CD14-positive monocyte (primary cell): ENCODE data around the gene RAB24. TPM values are rescaled to one million over a fixed set of nuclear protein-coding genes. Genes with fewer than 3 reads are reported as not detected.

ENCODE experiments used
- DNase-seq, 3 donors: peaks; one replicate each; pipeline ENCODE4 v3.0.0-alpha.2; 2011 to 2022
- H2AFZ ChIP-seq: 2 replicates; pipeline ENCODE4 v1.6.0; 2012; ENCODE audit warnings: mild to moderate bottlenecking, low read depth, low read length, inconsistent platforms; ENCODE audit not compliant: insufficient read depth, poor library complexity, severe bottlenecking
- H3K27ac ChIP-seq, 2 donors: 1 replicate in 1 of 2; 2 replicates in 1 of 2; pipeline ENCODE4 v1.5.1; 2012 to 2013; ENCODE audit warnings: low read length in 2 of 2, control low read depth in 1 of 2, inconsistent platforms in 1 of 2, low read depth in 1 of 2, mild to moderate bottlenecking in 1 of 2
- H3K27me3 ChIP-seq, 2 donors: one replicate each; pipeline versions ENCODE4 v1.6.0 to v1.6.1; 2011 to 2013; ENCODE audit warnings: low read length in 2 of 2; ENCODE audit not compliant: control insufficient read depth in 2 of 2, insufficient read depth in 2 of 2
- H3K36me3 ChIP-seq, 2 donors: replicated peaks in 1 of 2; 1 replicate in 1 of 2; 2 replicates in 1 of 2; pipeline versions ENCODE4 v1.5.1 to v1.6.1; 2012 to 2013; ENCODE audit warnings: low read length in 2 of 2, control low read depth in 1 of 2, inconsistent platforms in 1 of 2, mild to moderate bottlenecking in 1 of 2; ENCODE audit not compliant: insufficient read depth in 2 of 2, control insufficient read depth in 1 of 2
- H3K4me1 ChIP-seq, 2 donors: 1 replicate in 1 of 2; 2 replicates in 1 of 2; pipeline versions ENCODE4 v1.5.1 to v1.6.1; 2012 to 2013; ENCODE audit warnings: low read length in 2 of 2, control low read depth in 1 of 2, inconsistent platforms in 1 of 2, mild to moderate bottlenecking in 1 of 2, moderate library complexity in 1 of 2; ENCODE audit not compliant: insufficient read depth in 2 of 2, control insufficient read depth in 1 of 2
- H3K4me2 ChIP-seq: replicated peaks from 2 replicates; pipeline ENCODE3; 2012; ENCODE audit warnings: low read length, moderate library complexity, mild to moderate bottlenecking; ENCODE audit not compliant: poor library complexity, severe bottlenecking; ENCODE audit errors: extremely low read depth
- H3K4me3 ChIP-seq, 3 experiments: fragments of 200-600 bp in 1 of 3; sonication (generic) in 1 of 3; replicated peaks in 1 of 3; 1 replicate in 2 of 3; 2 replicates in 1 of 3; pipeline ENCODE4 v1.5.1; 2011 to 2013; ENCODE audit warnings: low read length in 3 of 3, mild to moderate bottlenecking in 3 of 3, control low read depth in 2 of 3, low read depth in 2 of 3, inconsistent platforms in 1 of 3, moderate library complexity in 1 of 3
- H3K79me2 ChIP-seq: 2 replicates; pipeline ENCODE4 v1.6.0; 2012; ENCODE audit warnings: mild to moderate bottlenecking, control low read depth, inconsistent platforms, low read length, moderate library complexity; ENCODE audit not compliant: insufficient read depth
- H3K9ac ChIP-seq: 2 replicates; pipeline ENCODE4 v1.6.0; 2017; ENCODE audit warnings: low read length, mild to moderate bottlenecking; ENCODE audit not compliant: insufficient read depth, poor library complexity, severe bottlenecking
- H3K9me3 ChIP-seq, 2 donors: replicated peaks in 1 of 2; 1 replicate in 1 of 2; 2 replicates in 1 of 2; pipeline versions ENCODE4 v1.5.1 to v1.6.1; 2012 to 2013; ENCODE audit warnings: low read length in 2 of 2, control low read depth in 1 of 2; ENCODE audit not compliant: control insufficient read depth in 1 of 2, insufficient read depth in 1 of 2
- H4K20me1 ChIP-seq: 2 replicates; pipeline ENCODE4 v1.6.0; 2012; ENCODE audit warnings: mild to moderate bottlenecking, low read length, control low read depth, moderate library complexity; ENCODE audit not compliant: insufficient read depth
- H3K27ac Mint-ChIP-seq, 7 donors: one replicate each; pipeline ENCODE4 v1.8.0; 2020; ENCODE audit warnings: mild to moderate bottlenecking in 7 of 7, mixed read lengths in 7 of 7, moderate library complexity in 6 of 7, inconsistent platforms in 2 of 7
- H3K27me3 Mint-ChIP-seq, 3 donors: one replicate each; pipeline ENCODE4 v1.8.0; 2021 to 2022; ENCODE audit warnings: low read depth in 3 of 3, mild to moderate bottlenecking in 3 of 3, mixed read lengths in 3 of 3, moderate library complexity in 3 of 3, inconsistent platforms in 1 of 3
- H3K36me3 Mint-ChIP-seq, 2 donors: one replicate each; pipeline ENCODE4 v1.8.0; 2020; ENCODE audit warnings: mixed read lengths in 2 of 2, inconsistent platforms in 1 of 2, mild to moderate bottlenecking in 1 of 2
- H3K4me1 Mint-ChIP-seq: one replicate; pipeline ENCODE4 v1.8.0; 2020; ENCODE audit warnings: mild to moderate bottlenecking, mixed read lengths
- H3K4me3 Mint-ChIP-seq, 2 donors: one replicate each; pipeline ENCODE4 v1.8.0; 2020; ENCODE audit warnings: mild to moderate bottlenecking in 2 of 2, mixed read lengths in 2 of 2, moderate library complexity in 1 of 2
- H3K9me3 Mint-ChIP-seq, 7 donors: one replicate each; pipeline ENCODE4 v1.8.0; 2020 to 2022; ENCODE audit warnings: mixed read lengths in 7 of 7, mild to moderate bottlenecking in 6 of 7, moderate library complexity in 6 of 7, inconsistent platforms in 2 of 7
- CTCF ChIP-seq: fragments of 200-600 bp; IDR thresholded peaks from one replicate; pipeline ENCODE4 v1.8.0; 2022; ENCODE audit warnings: antibody characterized with exemption, mild to moderate bottlenecking
- WGBS: methylation state at CpG from one replicate; pipeline ENCODE4 v1.1.5; 2013; ENCODE audit warnings: missing lambda C conversion rate; ENCODE audit not compliant: insufficient coverage; 5-methylcytosine and 5-hydroxymethylcytosine counted together
- intact Hi-C, 2 donors: fragments of 100-400 bp; cut with micrococcal nuclease; formaldehyde crosslinking; loops; one replicate each; pipeline versions ENCODE4 v1.15.0 to v1.15.1; 2023
- polyA plus RNA-seq, 3 donors: library from polyadenylated mRNA; depleted of rRNA in 1 of 3; unstranded in 2 of 3; stranded (reverse) in 1 of 3; fragments of 300-500 nt in 2 of 3; fragments of >200 nt in 1 of 3; fragmentation: Illumina TruSeq in 2 of 3; gene quantifications; 1 replicate in 2 of 3; 2 replicates in 1 of 3; pipeline ENCODE4 v1.2.3, GENCODE V29; 2012 to 2021

RAB24 gene
- polyA plus RNA-seq, 3 donors: 74.3 to 465 (median 94.4) TPM

DNA sequence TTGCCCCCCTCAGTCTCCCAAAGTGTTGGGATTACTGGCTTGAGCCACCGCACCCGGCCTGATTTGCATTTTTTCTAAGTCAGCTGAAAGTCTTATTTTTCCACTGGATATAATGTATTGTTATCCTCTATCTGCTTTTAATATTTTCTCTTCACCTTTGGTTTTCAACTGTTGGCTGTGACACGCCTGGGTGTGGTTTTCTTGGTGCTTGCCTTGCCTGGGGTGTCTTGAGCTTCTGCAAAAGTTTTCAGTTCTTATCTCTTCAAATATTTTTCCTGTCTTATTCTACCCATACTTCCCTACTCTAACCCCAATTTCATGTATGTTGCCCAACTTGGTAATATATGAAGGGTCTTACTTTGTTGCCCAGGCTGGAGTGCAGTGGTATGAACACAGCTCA lies 12.5 kb upstream of the RAB24 start:
- DNase-seq: no peak
- Mint-ChIP-seq H3K4me1 (peaks cover 43% of the 10 kb centered on the region), H3K36me3 (peaks cover 16 to 38% of the 10 kb centered on the region in 2 donors), H3K4me3 (no peak overlapping the region), H3K9me3 (peaks cover 7 to 12% (median 10%) of the 10 kb centered on the region in 7 donors), H3K27me3 (peaks cover 0 to 4% (median 2%) of the 10 kb centered on the region in 3 donors), H3K27ac (peak overlapping the region in 1 of 7 donors; percentile 30)
- Histone ChIP-seq H3K4me1 (peaks cover 34 to 47% of the 10 kb centered on the region in 2 donors), H3K27me3 (no peaks in the 10 kb centered on the region), H2AFZ (no peak overlapping the region), H3K9me3 (peaks cover 4 to 8% of the 10 kb centered on the region in 2 donors), H3K4me3 (no peak overlapping the region), H3K27ac (no peak overlapping the region), H4K20me1 (peaks cover 45% of the 10 kb centered on the region), H3K9ac (no peak overlapping the region), H3K4me2 (no peak overlapping the region), H3K36me3 (no peaks in the 10 kb centered on the region), H3K79me2 (peaks cover 38% of the 10 kb centered on the region)
- intact Hi-C loops: loop anchor here (10.0 kb wide), 2 partner anchors 189 to 279 kb away; partner anchors contain the start of genes DOK3 (in 1 of the 2) and TMED9 (in 1 of the 2)
- no CpG with 5 or more reads among the region's 3 CpGs for whole genome bisulfite sequencing
- TF ChIP-seq CTCF: no peak

- H3K4me1 ChIP-seq: peaks cover 34 to 47% of the 10 kb centered on the region in 2 donors
- no peak overlapping the region for H3K4me2 ChIP-seq
- H3K4me1 Mint-ChIP-seq: peaks cover 43% of the 10 kb centered on the region
- peaks cover 44% of the 10 kb centered on the region for H3K79me2 ChIP-seq
- peaks cover 4 to 8% of the 10 kb centered on the region in 2 donors for H3K9me3 ChIP-seq
- no peak overlapping the region for H3K27ac Mint-ChIP-seq
- no peaks in the 10 kb centered on the region for H3K36me3 ChIP-seq
- no peak for DNase-seq
- 97% methylated on average over 6 of the region's 7 CpGs for WGBS
- TF ChIP-seq CTCF: no peak
- H3K4me3 Mint-ChIP-seq: no peak overlapping the region
- peaks cover 46% of the 10 kb centered on the region for H4K20me1 ChIP-seq
- intact Hi-C loops: loop anchor here (10.0 kb wide), 2 partner anchors 189 to 279 kb away; partner anchors contain the start of genes DOK3 (in 1 of the 2) and TMED9 (in 1 of the 2)
- H3K4me3 ChIP-seq: no peak overlapping the region
- peaks cover 0 to 4% (median 2%) of the 10 kb centered on the region in 3 donors for H3K27me3 Mint-ChIP-seq
- peaks cover 7 to 12% (median 10%) of the 10 kb centered on the region in 7 donors for H3K9me3 Mint-ChIP-seq
- no peak overlapping the region for H3K9ac ChIP-seq
- H3K27ac ChIP-seq: no peak overlapping the region
- peaks cover 16 to 38% of the 10 kb centered on the region in 2 donors for H3K36me3 Mint-ChIP-seq
- no peaks in the 10 kb centered on the region for H3K27me3 ChIP-seq
- no peak overlapping the region for H2AFZ ChIP-seq
These were observed 11.9 kb upstream of the RAB24 start for GRCh38 chr5:177315411-177315810.
